HepG2 (cell line): Measurements from ENCODE around the gene PLBD1.

ENCODE experiments used
- EED ChIP-seq: sonication (generic); formaldehyde crosslinking; IDR thresholded peaks from 2 replicates; pipeline ENCODE4 v1.5.0; 2020; ENCODE audit warnings: mild to moderate bottlenecking, missing genetic modification reagents
- EZH2 ChIP-seq: conservative IDR thresholded peaks from 2 replicates; pipeline ENCODE4 v1.6.1; 2012; ENCODE audit warnings: mild to moderate bottlenecking, low read depth, low read length, moderate library complexity
- ZFP36 ChIP-seq: fragments of 150-350 bp; IDR thresholded peaks from 2 replicates; pipeline ENCODE4 v1.6.1; 2018; ENCODE audit warnings: borderline replicate concordance, low read length, low read depth; ENCODE audit not compliant: partially characterized antibody
- ZNF136 ChIP-seq: sonication (generic); formaldehyde crosslinking; IDR thresholded peaks from 2 replicates; pipeline ENCODE4 v1.8.1; 2022; ENCODE audit warnings: low read depth, mild to moderate bottlenecking, moderate library complexity, missing genetic modification reagents
- ZSCAN29 ChIP-seq: sonication (generic); formaldehyde crosslinking; conservative IDR thresholded peaks from 2 replicates; pipeline ENCODE4 v1.4.0; 2020; ENCODE audit warnings: mild to moderate bottlenecking, missing genetic modification reagents
- TF ChIP-seq, protein P1 (sequence below): sonication (generic); formaldehyde crosslinking; IDR thresholded peaks from 2 replicates; pipeline ENCODE4 v1.5.0; 2020; ENCODE audit warnings: mild to moderate bottlenecking, missing genetic modification reagents, moderate library complexity

DNA sequence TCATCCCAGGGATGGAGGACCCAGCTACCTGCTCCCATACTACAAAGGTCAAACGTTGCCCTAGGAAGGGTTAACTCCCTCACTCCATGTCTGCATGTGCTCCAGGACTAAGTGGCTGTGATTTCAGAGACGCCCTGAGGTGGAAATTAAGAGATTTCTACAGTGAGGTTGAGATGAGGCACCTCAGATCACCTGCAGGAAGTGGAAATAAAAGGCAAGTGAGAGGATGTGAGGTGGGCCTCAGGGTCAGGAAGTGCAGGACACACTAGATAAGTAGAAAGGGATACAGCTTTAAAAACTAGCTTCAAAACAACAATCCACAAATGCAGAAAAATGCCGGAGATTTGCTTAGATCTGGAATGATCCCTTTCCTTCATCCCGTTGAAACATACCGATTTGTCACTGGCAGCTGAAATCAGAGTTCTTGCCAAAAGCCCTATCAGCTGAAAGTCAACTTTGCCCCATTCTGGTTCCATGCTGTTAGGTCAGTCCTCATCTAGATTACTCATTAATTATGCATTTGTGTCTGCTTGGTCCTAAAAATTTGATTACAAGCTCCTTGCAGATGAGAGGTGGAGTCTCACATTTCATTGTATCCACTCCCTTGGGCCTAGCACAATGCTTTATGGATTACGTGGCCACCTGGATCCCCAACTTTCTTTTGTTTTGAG, 6.6 kb downstream of the PLBD1 start:
- TF ChIP-seq ZFP36 (no peak), ZNF136 (CRISPR knock-in tag) (no peak), EZH2 (no peak), EED (no peak), ZSCAN29 (CRISPR knock-in tag) (no peak)
- TF ChIP-seq, protein P1, sequence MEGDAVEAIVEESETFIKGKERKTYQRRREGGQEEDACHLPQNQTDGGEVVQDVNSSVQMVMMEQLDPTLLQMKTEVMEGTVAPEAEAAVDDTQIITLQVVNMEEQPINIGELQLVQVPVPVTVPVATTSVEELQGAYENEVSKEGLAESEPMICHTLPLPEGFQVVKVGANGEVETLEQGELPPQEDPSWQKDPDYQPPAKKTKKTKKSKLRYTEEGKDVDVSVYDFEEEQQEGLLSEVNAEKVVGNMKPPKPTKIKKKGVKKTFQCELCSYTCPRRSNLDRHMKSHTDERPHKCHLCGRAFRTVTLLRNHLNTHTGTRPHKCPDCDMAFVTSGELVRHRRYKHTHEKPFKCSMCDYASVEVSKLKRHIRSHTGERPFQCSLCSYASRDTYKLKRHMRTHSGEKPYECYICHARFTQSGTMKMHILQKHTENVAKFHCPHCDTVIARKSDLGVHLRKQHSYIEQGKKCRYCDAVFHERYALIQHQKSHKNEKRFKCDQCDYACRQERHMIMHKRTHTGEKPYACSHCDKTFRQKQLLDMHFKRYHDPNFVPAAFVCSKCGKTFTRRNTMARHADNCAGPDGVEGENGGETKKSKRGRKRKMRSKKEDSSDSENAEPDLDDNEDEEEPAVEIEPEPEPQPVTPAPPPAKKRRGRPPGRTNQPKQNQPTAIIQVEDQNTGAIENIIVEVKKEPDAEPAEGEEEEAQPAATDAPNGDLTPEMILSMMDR (CRISPR knock-in tag) = no peak
